ENCODE measurements around the gene S100PBP. TPM values are rescaled to one million over a fixed set of nuclear protein-coding genes. Genes with fewer than 3 reads are reported as not detected.

The S100PBP gene
- total RNA-seq, 4 donors from 2014 or later, result 25.4 to 46.9 (median 29.8) TPM

DNA sequence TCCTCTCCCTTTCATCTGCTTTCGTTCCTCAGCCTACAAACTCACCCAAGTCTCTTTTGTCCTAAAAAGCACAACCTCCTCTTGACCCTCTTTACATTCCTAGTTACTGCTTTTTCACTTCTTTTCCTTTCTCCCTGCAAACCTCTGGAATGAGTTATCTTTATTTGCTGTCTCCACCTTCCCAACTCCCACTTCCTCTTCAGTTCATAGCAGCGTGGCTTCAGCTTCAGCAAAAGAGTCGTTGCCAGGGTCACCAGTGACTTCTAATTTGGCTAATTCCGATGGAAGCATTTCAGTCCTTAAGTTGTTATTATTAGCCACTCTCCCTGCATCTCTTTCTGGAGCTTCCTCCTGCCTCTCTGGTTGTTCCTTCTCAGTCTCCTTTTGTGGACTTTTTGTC is 90.0 kb downstream of the S100PBP start:
- Histone ChIP-seq H3K4me1 (no peaks in the 10 kb centered on the region), H3K9me3 (no peaks in the 10 kb centered on the region), H3K36me3 (no peaks in the 10 kb centered on the region), H3K27me3 (peaks cover 5% of the 10 kb centered on the region), H3K27ac (no peak overlapping the region), H3K4me3 (no peak overlapping the region)
- TF ChIP-seq POLR2A (IDR thresholded peaks at IDR 0.05) (no peak), EP300 (IDR thresholded peaks at IDR 0.05) (no peak), POLR2AphosphoS5 (IDR thresholded peaks at IDR 0.05) (no peak)
- TF ChIP-seq, protein P1, sequence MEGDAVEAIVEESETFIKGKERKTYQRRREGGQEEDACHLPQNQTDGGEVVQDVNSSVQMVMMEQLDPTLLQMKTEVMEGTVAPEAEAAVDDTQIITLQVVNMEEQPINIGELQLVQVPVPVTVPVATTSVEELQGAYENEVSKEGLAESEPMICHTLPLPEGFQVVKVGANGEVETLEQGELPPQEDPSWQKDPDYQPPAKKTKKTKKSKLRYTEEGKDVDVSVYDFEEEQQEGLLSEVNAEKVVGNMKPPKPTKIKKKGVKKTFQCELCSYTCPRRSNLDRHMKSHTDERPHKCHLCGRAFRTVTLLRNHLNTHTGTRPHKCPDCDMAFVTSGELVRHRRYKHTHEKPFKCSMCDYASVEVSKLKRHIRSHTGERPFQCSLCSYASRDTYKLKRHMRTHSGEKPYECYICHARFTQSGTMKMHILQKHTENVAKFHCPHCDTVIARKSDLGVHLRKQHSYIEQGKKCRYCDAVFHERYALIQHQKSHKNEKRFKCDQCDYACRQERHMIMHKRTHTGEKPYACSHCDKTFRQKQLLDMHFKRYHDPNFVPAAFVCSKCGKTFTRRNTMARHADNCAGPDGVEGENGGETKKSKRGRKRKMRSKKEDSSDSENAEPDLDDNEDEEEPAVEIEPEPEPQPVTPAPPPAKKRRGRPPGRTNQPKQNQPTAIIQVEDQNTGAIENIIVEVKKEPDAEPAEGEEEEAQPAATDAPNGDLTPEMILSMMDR (IDR thresholded peaks at IDR 0.05), result no peak
- WGBS, 2 donors (ENCODE audit: low coverage in 1 of 2), result 19 to 23% methylated on average over 4 of the region's 4 CpGs
- ATAC-seq, result no peak

Other genes starting within 250 kb of the S100PBP start
- 10 to 100 TPM; 17.7 to 31.0 (median 28.1) TPM for gene ZBTB8OS, start 167.1 kb upstream of the S100PBP start, total RNA-seq
- gene RBBP4, start 166.4 kb upstream of the S100PBP start, total RNA-seq, result 100 to 1,000 TPM in 2 of 4 donors, 10 to 100 TPM in 2; 87.4 to 111 (median 100) TPM
- 100 to 1,000 TPM; 132 to 265 (median 167) TPM for gene SYNC, start 114.9 kb upstream of the S100PBP start, total RNA-seq
- gene YARS1, start 295 bp upstream of the S100PBP start, total RNA-seq, result 10 to 100 TPM; 29.1 to 54.1 (median 46.0) TPM
- gene FNDC5, start 53.3 kb downstream of the S100PBP start, total RNA-seq, result 10 to 100 TPM in 2 of 4 donors, 1 to 10 TPM in 2; 7.3 to 11.3 (median 8.9) TPM
- under 1 TPM in 1 of 4 donors, not detected in 3; 0.58 TPM for gene HPCA, start 68.8 kb downstream of the S100PBP start, total RNA-seq
- 100 to 1,000 TPM in 2 of 4 donors, 10 to 100 TPM in 2; 71.5 to 138 (median 101) TPM for gene TMEM54, start 83.7 kb downstream of the S100PBP start, total RNA-seq
- 10 to 100 TPM; 19.5 to 25.2 (median 21.8) TPM for gene RNF19B, start 147.2 kb downstream of the S100PBP start, total RNA-seq
- gene AK2, start 219.2 kb downstream of the S100PBP start, total RNA-seq, result 100 to 1,000 TPM in 2 of 4 donors, 10 to 100 TPM in 2; 88.9 to 115 (median 97.1) TPM